ENCODE results near the gene TRMT2A.

TRMT2A gene

DNA sequence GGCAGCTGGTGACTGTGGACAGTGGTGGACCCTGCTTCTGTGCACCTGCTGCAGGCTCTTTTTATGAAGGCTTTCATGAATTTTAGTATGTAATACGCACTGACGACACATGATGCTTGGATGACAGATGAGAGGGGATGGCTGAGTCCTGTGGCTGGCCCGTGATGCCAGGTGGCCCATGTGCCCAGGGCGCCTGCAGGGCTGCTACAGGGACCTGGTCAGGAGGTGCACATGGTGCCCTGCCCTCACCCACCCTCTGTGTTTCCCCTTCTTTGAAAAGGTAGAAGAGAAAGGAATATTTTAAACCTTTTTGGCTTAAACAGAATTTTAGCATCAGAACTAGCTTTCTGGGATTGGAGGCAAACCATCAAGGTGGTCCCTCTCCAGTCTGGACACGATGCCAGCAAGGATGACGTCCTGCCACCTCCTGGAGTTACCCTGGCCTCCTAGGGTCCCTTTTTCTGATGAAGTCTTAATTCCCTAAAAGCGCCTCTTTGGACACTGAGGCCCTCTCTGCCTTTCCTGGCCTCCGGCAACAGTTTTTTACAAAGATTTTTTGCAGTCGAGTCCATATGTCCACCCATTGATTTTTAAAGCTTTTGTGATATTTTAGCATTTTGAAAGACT is 6.6 kb downstream of the TRMT2A start:
- Histone ChIP-seq H3K27me3 (ENCODE audit: insufficient read depth, low read length, poor library complexity, severe bottlenecking) (no peaks in the 10 kb centered on the region), H3K9ac (ENCODE audit: low read depth, low read length, poor library complexity, severe bottlenecking) (no peak overlapping the region), H3F3A (ENCODE audit: low read depth) (no peaks in the 10 kb centered on the region), H3K79me2 (ENCODE audit: insufficient read depth, low read length) (peaks cover 28% of the 10 kb centered on the region), H3K9me2 (replicated peaks; ENCODE audit: low read depth, low read length) (no peaks in the 10 kb centered on the region), H3K4me1 (ENCODE audit: insufficient read depth, low read length, poor library complexity, severe bottlenecking) (peaks cover 4% of the 10 kb centered on the region), H4K20me1 (ENCODE audit: insufficient read depth, low read length, poor library complexity, severe bottlenecking) (peaks cover 14% of the 10 kb centered on the region), H3K9me3 (ENCODE audit: insufficient read depth, low read depth, low read length) (no peaks in the 10 kb centered on the region), H3K36me3 (ENCODE audit: insufficient read depth, low read length) (peaks cover 84% of the 10 kb centered on the region; the same call in 1 of the 2 replicates), H3K4me3 (ENCODE audit: low read length, poor library complexity, severe bottlenecking) (no peak overlapping the region), H2AFZ (ENCODE audit: low read length) (no peak overlapping the region), H3K4me2 (ENCODE audit: low read depth, low read length, poor library complexity, severe bottlenecking) (no peak overlapping the region)
- TF ChIP-seq, protein P1, sequence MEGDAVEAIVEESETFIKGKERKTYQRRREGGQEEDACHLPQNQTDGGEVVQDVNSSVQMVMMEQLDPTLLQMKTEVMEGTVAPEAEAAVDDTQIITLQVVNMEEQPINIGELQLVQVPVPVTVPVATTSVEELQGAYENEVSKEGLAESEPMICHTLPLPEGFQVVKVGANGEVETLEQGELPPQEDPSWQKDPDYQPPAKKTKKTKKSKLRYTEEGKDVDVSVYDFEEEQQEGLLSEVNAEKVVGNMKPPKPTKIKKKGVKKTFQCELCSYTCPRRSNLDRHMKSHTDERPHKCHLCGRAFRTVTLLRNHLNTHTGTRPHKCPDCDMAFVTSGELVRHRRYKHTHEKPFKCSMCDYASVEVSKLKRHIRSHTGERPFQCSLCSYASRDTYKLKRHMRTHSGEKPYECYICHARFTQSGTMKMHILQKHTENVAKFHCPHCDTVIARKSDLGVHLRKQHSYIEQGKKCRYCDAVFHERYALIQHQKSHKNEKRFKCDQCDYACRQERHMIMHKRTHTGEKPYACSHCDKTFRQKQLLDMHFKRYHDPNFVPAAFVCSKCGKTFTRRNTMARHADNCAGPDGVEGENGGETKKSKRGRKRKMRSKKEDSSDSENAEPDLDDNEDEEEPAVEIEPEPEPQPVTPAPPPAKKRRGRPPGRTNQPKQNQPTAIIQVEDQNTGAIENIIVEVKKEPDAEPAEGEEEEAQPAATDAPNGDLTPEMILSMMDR (conservative IDR thresholded peaks at IDR 0.05; ENCODE audit: low read length), result no peak
- TF ChIP-seq EZH2phosphoT487 (IDR thresholded peaks at IDR 0.05; ENCODE audit: borderline replicate concordance), result no peak

DNA sequence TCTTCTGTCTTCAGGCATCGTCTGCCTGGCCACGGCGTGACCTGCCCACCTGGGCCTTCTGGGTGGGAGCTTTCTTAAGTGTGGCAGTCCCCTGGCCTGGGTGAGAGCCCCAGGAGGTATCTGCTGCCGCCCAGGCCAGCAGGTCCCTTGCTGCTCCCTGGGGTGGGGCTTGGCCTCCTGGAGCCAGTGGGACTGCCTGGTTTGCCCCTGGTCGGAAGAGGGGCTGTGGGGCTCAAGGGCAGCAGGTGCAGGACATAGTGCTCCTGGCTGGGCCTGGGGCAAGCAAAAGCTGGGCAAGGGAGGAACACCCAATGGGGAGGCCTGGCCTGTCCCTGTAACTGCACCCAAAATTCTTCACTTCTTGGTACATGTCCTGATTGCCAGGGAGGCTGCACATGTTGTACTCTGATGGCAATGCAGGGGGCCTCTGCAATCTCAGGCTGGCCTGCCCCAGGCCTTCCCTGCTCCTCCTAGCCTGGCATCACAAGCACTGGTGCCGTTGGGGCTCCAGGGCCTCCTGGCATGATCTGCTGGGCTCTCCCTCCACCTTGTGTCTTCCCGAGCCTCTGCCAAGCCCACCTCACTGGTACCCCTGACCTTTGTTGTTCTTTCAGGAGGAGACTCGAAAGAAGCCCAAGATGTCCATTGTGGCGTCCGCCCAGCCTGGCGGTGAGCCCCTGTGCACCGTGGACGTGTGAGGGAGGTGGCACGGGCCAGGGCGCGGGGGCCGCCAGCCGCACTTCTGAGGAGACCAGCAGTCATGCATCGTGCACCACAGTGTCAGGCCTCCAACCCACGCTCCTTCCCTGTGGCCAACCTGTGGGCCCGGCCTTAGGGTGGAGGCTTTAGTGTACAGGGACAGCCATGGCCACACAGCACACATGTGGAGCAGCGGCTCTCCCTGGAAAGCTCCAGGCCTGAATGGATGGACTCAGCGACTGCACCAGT is 7.3 kb downstream of the TRMT2A start:
- H3K27me3 ChIP-seq (ENCODE audit: insufficient read depth, low read length, poor library complexity, severe bottlenecking), result no peaks in the 10 kb centered on the region
- no peaks in the 10 kb centered on the region for H3K4me1 ChIP-seq (ENCODE audit: insufficient read depth, low read length, poor library complexity, severe bottlenecking)
- no peaks in the 10 kb centered on the region for H3K9me2 ChIP-seq (replicated peaks; ENCODE audit: low read depth, low read length)
- no peaks in the 10 kb centered on the region for H3K9me3 ChIP-seq (ENCODE audit: insufficient read depth, low read depth, low read length)
- no peak overlapping the region for H3K9ac ChIP-seq (ENCODE audit: low read depth, low read length, poor library complexity, severe bottlenecking)
- no peaks in the 10 kb centered on the region for H3F3A ChIP-seq (ENCODE audit: low read depth)
- peaks cover 28% of the 10 kb centered on the region; the same call in 1 of the 2 replicates for H3K79me2 ChIP-seq (ENCODE audit: insufficient read depth, low read length)
- TF ChIP-seq EZH2phosphoT487 (IDR thresholded peaks at IDR 0.05; ENCODE audit: borderline replicate concordance), result no peak
- TF ChIP-seq, protein P1 (conservative IDR thresholded peaks at IDR 0.05; ENCODE audit: low read length), result no peak
- H3K4me2 ChIP-seq (ENCODE audit: low read depth, low read length, poor library complexity, severe bottlenecking), result no peak overlapping the region
- peaks cover 21% of the 10 kb centered on the region for H4K20me1 ChIP-seq (ENCODE audit: insufficient read depth, low read length, poor library complexity, severe bottlenecking)
- H3K4me3 ChIP-seq (ENCODE audit: low read length, poor library complexity, severe bottlenecking), result no peak overlapping the region
- no peak overlapping the region for H2AFZ ChIP-seq (ENCODE audit: low read length)
- peaks cover 91% of the 10 kb centered on the region; the same call in 1 of the 2 replicates for H3K36me3 ChIP-seq (ENCODE audit: insufficient read depth, low read length)

DNA sequence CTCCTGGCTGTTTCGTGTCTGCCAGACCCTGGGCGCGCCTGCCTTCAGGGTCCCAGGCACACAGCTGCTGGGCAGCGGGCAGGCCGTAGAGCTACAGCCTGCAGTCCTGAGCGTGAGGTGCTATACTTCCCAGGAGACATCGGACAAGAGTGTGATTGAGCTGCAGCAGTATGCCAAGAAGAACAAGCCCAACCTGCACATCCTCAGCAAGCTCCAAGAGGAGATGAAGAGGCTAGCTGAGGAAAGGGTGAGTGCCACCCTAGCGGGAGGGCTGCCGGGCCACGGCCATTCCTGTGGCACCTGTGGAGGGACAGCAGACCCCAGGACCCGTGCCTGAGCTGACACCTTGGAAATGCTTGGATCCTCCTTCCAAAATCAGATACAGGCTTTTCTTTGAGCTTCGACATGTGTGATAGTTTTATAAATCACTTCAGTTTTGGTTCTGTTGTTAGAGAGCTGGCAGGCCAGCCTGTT is 8.2 kb downstream of the TRMT2A start:
- Histone ChIP-seq H3K4me1 (ENCODE audit: insufficient read depth, low read length, poor library complexity, severe bottlenecking) (no peaks in the 10 kb centered on the region), H2AFZ (ENCODE audit: low read length) (no peak overlapping the region), H3K9me2 (replicated peaks; ENCODE audit: low read depth, low read length) (no peaks in the 10 kb centered on the region), H4K20me1 (ENCODE audit: insufficient read depth, low read length, poor library complexity, severe bottlenecking) (peaks cover 20% of the 10 kb centered on the region), H3K79me2 (ENCODE audit: insufficient read depth, low read length) (peaks cover 26% of the 10 kb centered on the region; the same call in 1 of the 2 replicates), H3K27me3 (ENCODE audit: insufficient read depth, low read length, poor library complexity, severe bottlenecking) (no peaks in the 10 kb centered on the region), H3K4me3 (ENCODE audit: low read length, poor library complexity, severe bottlenecking) (no peak overlapping the region), H3K9me3 (ENCODE audit: insufficient read depth, low read depth, low read length) (no peaks in the 10 kb centered on the region), H3K36me3 (ENCODE audit: insufficient read depth, low read length) (peaks cover 88% of the 10 kb centered on the region; the same call in 1 of the 2 replicates), H3K9ac (ENCODE audit: low read depth, low read length, poor library complexity, severe bottlenecking) (no peak overlapping the region), H3F3A (ENCODE audit: low read depth) (no peaks in the 10 kb centered on the region), H3K4me2 (ENCODE audit: low read depth, low read length, poor library complexity, severe bottlenecking) (no peak overlapping the region)
- TF ChIP-seq EZH2phosphoT487 (IDR thresholded peaks at IDR 0.05; ENCODE audit: borderline replicate concordance), result no peak
- TF ChIP-seq, protein P1 (conservative IDR thresholded peaks at IDR 0.05; ENCODE audit: low read length), result no peak

Measured in Loucy (cell line).